ENCODE measurements around the gene SLCO2A1.

SLCO2A1 gene

GRCh38 chr3:133892541-133893231 is 137.0 kb downstream of the SLCO2A1 start:
- Histone ChIP-seq H3F3A (ENCODE audit: insufficient read depth) (no peaks in the 10 kb centered on the region), H3K9ac (ENCODE audit: low read length) (no peak overlapping the region), H4K20me1 (ENCODE audit: low read depth, low read length) (no peaks in the 10 kb centered on the region), H3K36me3 (ENCODE audit: low read length) (no peaks in the 10 kb centered on the region), H3K9me3 (ENCODE audit: insufficient read depth, low read length) (no peaks in the 10 kb centered on the region), H3K4me3 (ENCODE audit: insufficient read depth, low read length, poor library complexity, severe bottlenecking) (no peak overlapping the region), H3K27ac (ENCODE audit: low read depth, low read length) (no peak overlapping the region), H2AFZ (ENCODE audit: low read depth, low read length, severe bottlenecking) (no peak overlapping the region), H3K79me2 (ENCODE audit: insufficient read depth, low read length) (no peaks in the 10 kb centered on the region), H3K4me2 (ENCODE audit: low read depth, low read length, poor library complexity, severe bottlenecking) (no peak overlapping the region), H3K27me3 (ENCODE audit: low read length) (no peaks in the 10 kb centered on the region), H3K9me2 (replicated peaks; ENCODE audit: insufficient read depth, low read length) (no peaks in the 10 kb centered on the region)
- TF ChIP-seq EZH2phosphoT487 (conservative IDR thresholded peaks at IDR 0.05; ENCODE audit: low read length): no peak
- no peak for TF ChIP-seq CTCF (IDR thresholded peaks at IDR 0.05; ENCODE audit: insufficient read depth, low read length, poor library complexity, severe bottlenecking)

DNA sequence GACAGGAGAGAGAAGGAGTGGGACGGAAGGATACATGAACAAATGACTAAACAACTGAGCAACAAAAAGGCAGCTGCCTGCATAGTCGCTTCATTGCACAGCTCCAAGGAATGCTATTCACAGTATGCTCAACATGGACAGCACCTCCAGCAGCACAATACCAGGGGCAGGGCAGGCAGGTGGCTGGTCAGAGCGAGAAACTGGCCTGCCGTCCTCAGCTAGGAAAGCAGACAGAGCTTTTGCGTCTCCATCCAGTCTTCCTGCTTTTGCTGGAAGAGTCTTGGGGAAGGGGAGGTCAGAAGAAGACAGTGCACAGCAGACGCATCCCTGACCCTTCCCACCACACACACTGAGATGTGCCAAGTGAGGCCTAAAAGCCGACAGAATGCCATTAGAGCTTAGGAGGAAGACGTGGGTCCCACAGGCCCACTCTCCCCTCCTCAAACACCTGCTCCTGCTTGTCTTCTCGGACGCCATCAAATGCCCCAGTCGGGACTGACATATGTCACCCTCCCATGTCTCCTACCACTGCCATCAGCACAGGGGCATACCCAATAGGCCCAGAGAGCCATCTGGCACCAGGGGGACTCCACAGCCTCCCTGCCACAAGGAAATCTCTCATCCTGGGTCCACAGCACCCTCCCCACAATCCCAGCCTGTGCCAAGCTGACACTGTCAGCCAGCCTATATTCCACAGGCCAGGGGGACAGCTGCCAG is 137.9 kb downstream of the SLCO2A1 start:
- Histone ChIP-seq H3K4me3 (ENCODE audit: insufficient read depth, low read length, poor library complexity, severe bottlenecking) (no peak overlapping the region), H3K36me3 (ENCODE audit: low read length) (no peaks in the 10 kb centered on the region), H3K9me2 (replicated peaks; ENCODE audit: insufficient read depth, low read length) (no peaks in the 10 kb centered on the region), H4K20me1 (ENCODE audit: low read depth, low read length) (no peaks in the 10 kb centered on the region), H2AFZ (ENCODE audit: low read depth, low read length, severe bottlenecking) (no peak overlapping the region), H3K27ac (ENCODE audit: low read depth, low read length) (no peak overlapping the region), H3K9ac (ENCODE audit: low read length) (no peak overlapping the region), H3K27me3 (ENCODE audit: low read length) (no peaks in the 10 kb centered on the region), H3F3A (ENCODE audit: insufficient read depth) (no peaks in the 10 kb centered on the region), H3K79me2 (ENCODE audit: insufficient read depth, low read length) (no peaks in the 10 kb centered on the region), H3K4me2 (ENCODE audit: low read depth, low read length, poor library complexity, severe bottlenecking) (no peak overlapping the region), H3K9me3 (ENCODE audit: insufficient read depth, low read length) (no peaks in the 10 kb centered on the region)
- TF ChIP-seq CTCF (IDR thresholded peaks at IDR 0.05; ENCODE audit: insufficient read depth, low read length, poor library complexity, severe bottlenecking): no peak
- no peak for TF ChIP-seq EZH2phosphoT487 (conservative IDR thresholded peaks at IDR 0.05; ENCODE audit: low read length)

- Histone ChIP-seq H2AFZ (ENCODE audit: low read depth, low read length, severe bottlenecking) (no peak overlapping the region), H3K79me2 (ENCODE audit: insufficient read depth, low read length) (no peaks in the 10 kb centered on the region), H3K9me2 (replicated peaks; ENCODE audit: insufficient read depth, low read length) (no peaks in the 10 kb centered on the region), H3F3A (ENCODE audit: insufficient read depth) (no peaks in the 10 kb centered on the region), H3K36me3 (ENCODE audit: low read length) (no peaks in the 10 kb centered on the region), H3K9me3 (ENCODE audit: insufficient read depth, low read length) (no peaks in the 10 kb centered on the region), H3K4me3 (ENCODE audit: insufficient read depth, low read length, poor library complexity, severe bottlenecking) (no peak overlapping the region), H3K27ac (ENCODE audit: low read depth, low read length) (no peak overlapping the region), H3K9ac (ENCODE audit: low read length) (no peak overlapping the region), H3K27me3 (ENCODE audit: low read length) (no peaks in the 10 kb centered on the region), H4K20me1 (ENCODE audit: low read depth, low read length) (no peaks in the 10 kb centered on the region), H3K4me2 (ENCODE audit: low read depth, low read length, poor library complexity, severe bottlenecking) (no peak overlapping the region)
- TF ChIP-seq CTCF (IDR thresholded peaks at IDR 0.05; ENCODE audit: insufficient read depth, low read length, poor library complexity, severe bottlenecking) (no peak), EZH2phosphoT487 (conservative IDR thresholded peaks at IDR 0.05; ENCODE audit: low read length) (no peak)
Observed at GRCh38 chr3:133890972-133891644, 138.6 kb downstream of the SLCO2A1 start.

Data from SU-DHL-6 (cell line).